ENCODE data around the gene PPFIA1.

GRCh38 chr11:70432065-70432464, 161.6 kb downstream of the PPFIA1 start:
- TF ChIP-seq, protein P1, sequence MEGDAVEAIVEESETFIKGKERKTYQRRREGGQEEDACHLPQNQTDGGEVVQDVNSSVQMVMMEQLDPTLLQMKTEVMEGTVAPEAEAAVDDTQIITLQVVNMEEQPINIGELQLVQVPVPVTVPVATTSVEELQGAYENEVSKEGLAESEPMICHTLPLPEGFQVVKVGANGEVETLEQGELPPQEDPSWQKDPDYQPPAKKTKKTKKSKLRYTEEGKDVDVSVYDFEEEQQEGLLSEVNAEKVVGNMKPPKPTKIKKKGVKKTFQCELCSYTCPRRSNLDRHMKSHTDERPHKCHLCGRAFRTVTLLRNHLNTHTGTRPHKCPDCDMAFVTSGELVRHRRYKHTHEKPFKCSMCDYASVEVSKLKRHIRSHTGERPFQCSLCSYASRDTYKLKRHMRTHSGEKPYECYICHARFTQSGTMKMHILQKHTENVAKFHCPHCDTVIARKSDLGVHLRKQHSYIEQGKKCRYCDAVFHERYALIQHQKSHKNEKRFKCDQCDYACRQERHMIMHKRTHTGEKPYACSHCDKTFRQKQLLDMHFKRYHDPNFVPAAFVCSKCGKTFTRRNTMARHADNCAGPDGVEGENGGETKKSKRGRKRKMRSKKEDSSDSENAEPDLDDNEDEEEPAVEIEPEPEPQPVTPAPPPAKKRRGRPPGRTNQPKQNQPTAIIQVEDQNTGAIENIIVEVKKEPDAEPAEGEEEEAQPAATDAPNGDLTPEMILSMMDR (IDR thresholded peaks at IDR 0.05) = no peak
- no peak for TF ChIP-seq POLR2A (IDR thresholded peaks at IDR 0.05)
- no peak for TF ChIP-seq POLR2AphosphoS5 (IDR thresholded peaks at IDR 0.05)
